Lower lobe of right lung (tissue), 2 donors: ENCODE data around the gene GFPT2. TPM values are rescaled to one million over a fixed set of nuclear protein-coding genes. Genes with fewer than 3 reads are reported as not detected.

ENCODE experiments used
- ATAC-seq, 2 donors: fragments of 200-7000 bp; cut with Tn5 transposase; one replicate each; pipeline ENCODE4 v1.9.1; 2020 to 2022; ENCODE audit warnings: mild to moderate bottlenecking in 2 of 2, moderate library complexity in 2 of 2
- DNase-seq: peaks from one replicate; pipeline ENCODE4 v3.0.0-alpha.2; 2020
- H3K27ac ChIP-seq: fragments of 200-600 bp; one replicate; pipeline ENCODE4 v1.8.0; 2022
- H3K27me3 ChIP-seq: fragments of 200-600 bp; one replicate; pipeline ENCODE4 v1.8.0; 2022; ENCODE audit warnings: low read depth
- H3K36me3 ChIP-seq: fragments of 200-600 bp; one replicate; pipeline ENCODE4 v1.8.0; 2022; ENCODE audit warnings: mild to moderate bottlenecking
- H3K4me1 ChIP-seq: fragments of 200-600 bp; one replicate; pipeline ENCODE4 v1.8.0; 2022
- H3K4me3 ChIP-seq: fragments of 200-600 bp; one replicate; pipeline ENCODE4 v1.8.0; 2022; ENCODE audit warnings: mild to moderate bottlenecking
- H3K9me3 ChIP-seq: fragments of 200-600 bp; one replicate; pipeline ENCODE4 v1.8.0; 2022
- CTCF ChIP-seq: fragments of 200-600 bp; IDR thresholded peaks from one replicate; pipeline ENCODE4 v1.8.0; 2022; ENCODE audit warnings: antibody characterized with exemption, mild to moderate bottlenecking
- intact Hi-C: fragments of 100-400 bp; cut with DNase I; formaldehyde crosslinking; loops from one replicate; pipeline ENCODE4 v1.11.0; 2022
- total RNA-seq: library from RNA; stranded (reverse); fragmentation: NEBNext Ultra II Directional; extraction: Animal tissue kit (Norgen Biotek cat#: 25700); gene quantifications from one replicate; pipeline ENCODE4 v1.2.1, GENCODE V29; 2021
- donor health status: DM: no; HTN: yes; CAD: no; lungs with severe emphysema.

GFPT2 gene
- total RNA-seq, 1 donor from 2014 or later, result 13.4 TPM

GRCh38 chr5:180251887-180252286 is 101.2 kb downstream of the GFPT2 start:
- peaks cover 93% of the 10 kb centered on the region for H3K9me3 ChIP-seq
- no peaks in the 10 kb centered on the region for H3K27me3 ChIP-seq
- peaks cover 23% of the 10 kb centered on the region for H3K36me3 ChIP-seq
- intact Hi-C loops, result no loop called here
- H3K27ac ChIP-seq, result no peak overlapping the region
- ATAC-seq (no peak), DNase-seq (no peak)
- TF ChIP-seq CTCF, result no peak
- no peak overlapping the region for H3K4me3 ChIP-seq
- no peaks in the 10 kb centered on the region for H3K4me1 ChIP-seq

DNA sequence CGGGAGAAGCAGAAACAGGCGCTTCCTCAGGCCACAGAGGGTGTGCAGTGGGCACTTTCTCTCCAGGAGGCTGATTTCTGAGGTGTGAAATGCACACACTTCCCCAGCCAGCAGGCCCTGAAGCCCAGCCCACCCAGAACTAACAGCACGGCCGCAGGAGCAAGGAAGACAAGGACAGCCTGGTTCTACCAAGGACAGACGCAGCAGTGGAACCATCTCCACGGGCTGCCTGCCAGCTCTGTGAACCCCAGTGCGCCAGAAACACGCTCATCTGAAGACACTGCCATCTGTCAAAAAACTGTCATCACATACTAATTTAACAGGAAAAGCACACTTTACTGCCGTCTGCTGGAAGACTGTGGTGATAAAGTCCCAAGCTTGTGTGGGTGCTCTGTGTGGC is 102.0 kb downstream of the GFPT2 start:
- Histone ChIP-seq H3K4me3 (no peak overlapping the region), H3K27me3 (no peaks in the 10 kb centered on the region), H3K9me3 (peaks cover 86% of the 10 kb centered on the region), H3K27ac (no peak overlapping the region), H3K36me3 (peaks cover 24% of the 10 kb centered on the region), H3K4me1 (no peaks in the 10 kb centered on the region)
- no peak for TF ChIP-seq CTCF
- ATAC-seq (no peak), DNase-seq (no peak)
- intact Hi-C loops, result no loop called here

Other genes with a start within 250 kb of the GFPT2 start
- gene RASGEF1C, start 144.1 kb downstream of the GFPT2 start, total RNA-seq, result not detected
- gene MAPK9, start 61.3 kb downstream of the GFPT2 start, total RNA-seq, result 43.1 TPM
- 32.4 TPM for gene CNOT6, start 141.0 kb upstream of the GFPT2 start, total RNA-seq
- gene SCGB3A1, start 238.2 kb upstream of the GFPT2 start, total RNA-seq, result 1,318 TPM